GM20000 (cell line): ENCODE results near the gene CACHD1.

Experiments
- DNase-seq: peaks from one replicate; pipeline ENCODE4 v3.0.0; 2012; ENCODE audit warnings: low spot score
- CTCF ChIP-seq: IDR thresholded peaks from 2 replicates; pipeline ENCODE4 v1.5.1; 2012; ENCODE audit warnings: mild to moderate bottlenecking, control low read depth; ENCODE audit errors: extremely low read depth, missing control alignments

Gene CACHD1

GRCh38 chr1:64568171-64568450 lies 98.2 kb downstream of the CACHD1 start:
- DNase-seq, result no peak
- no peak for TF ChIP-seq CTCF

- no peak for DNase-seq
- no peak for TF ChIP-seq CTCF
Observed at GRCh38 chr1:64569411-64569810, 99.5 kb downstream of the CACHD1 start.

GRCh38 chr1:64570267-64570855 lies 100.4 kb downstream of the CACHD1 start:
- no peak for TF ChIP-seq CTCF
- no peak for DNase-seq

GRCh38 chr1:64572222-64572900 lies 102.4 kb downstream of the CACHD1 start:
- no peak for TF ChIP-seq CTCF
- DNase-seq, result no peak

GRCh38 chr1:64574301-64574700 lies 104.4 kb downstream of the CACHD1 start:
- no peak for DNase-seq
- no peak for TF ChIP-seq CTCF

- DNase-seq, result no peak
- no peak for TF ChIP-seq CTCF
Observed at GRCh38 chr1:64575881-64576676, 106.2 kb downstream of the CACHD1 start.

- TF ChIP-seq CTCF, result no peak
- DNase-seq, result no peak
Observed at GRCh38 chr1:64578270-64578973, 108.5 kb downstream of the CACHD1 start.
